Endodermal cell (in vitro differentiated cells): ENCODE results near the gene CFAP69. TPM values are rescaled to one million over a fixed set of nuclear protein-coding genes. Genes with fewer than 3 reads are reported as not detected.
A peak's percentile ranks its signal among the peaks of the same experiment; 100 is the strongest.

Experiments used
- DNase-seq: peaks from one replicate; pipeline ENCODE4 v3.0.0-alpha.2; 2017
- H3K27ac ChIP-seq: 2 replicates; pipeline ENCODE4 v1.5.1; 2013; ENCODE audit warnings: mild to moderate bottlenecking, low read depth, low read length, moderate library complexity
- H3K27me3 ChIP-seq: 2 replicates; pipeline ENCODE4 v1.6.1; 2013; ENCODE audit warnings: mild to moderate bottlenecking, low read length, moderate library complexity; ENCODE audit not compliant: insufficient read depth, control insufficient read depth, poor library complexity, severe bottlenecking
- H3K36me3 ChIP-seq: 2 replicates; pipeline ENCODE4 v1.7.0; 2013; ENCODE audit warnings: mild to moderate bottlenecking, low read length, moderate library complexity; ENCODE audit not compliant: control insufficient read depth, insufficient read depth
- H3K4me1 ChIP-seq: one replicate; pipeline ENCODE4 v1.7.0; 2013; ENCODE audit warnings: low read length; ENCODE audit not compliant: control insufficient read depth, insufficient read depth
- H3K4me3 ChIP-seq: 2 replicates; pipeline ENCODE4 v1.5.1; 2013; ENCODE audit warnings: mild to moderate bottlenecking, low read length, moderate library complexity
- H3K9ac ChIP-seq: 2 replicates; pipeline ENCODE4 v1.6.1; 2013; ENCODE audit warnings: mild to moderate bottlenecking, low read length, moderate library complexity; ENCODE audit not compliant: poor library complexity, severe bottlenecking; ENCODE audit errors: extremely low read depth
- H3K9me3 ChIP-seq: 2 replicates; pipeline ENCODE4 v1.6.1; 2013; ENCODE audit warnings: mild to moderate bottlenecking, low read length, moderate library complexity; ENCODE audit not compliant: control insufficient read depth
- H3K27ac Mint-ChIP-seq: 2 replicates; pipeline ENCODE4 v1.8.0; 2020; ENCODE audit warnings: mixed read lengths
- H3K27me3 Mint-ChIP-seq: 2 replicates; pipeline ENCODE4 v1.8.0; 2021; ENCODE audit warnings: mild to moderate bottlenecking, mixed read lengths; ENCODE audit not compliant: insufficient read depth
- H3K36me3 Mint-ChIP-seq: 2 replicates; pipeline ENCODE4 v1.8.0; 2020; ENCODE audit warnings: low read depth, mixed read lengths
- H3K4me1 Mint-ChIP-seq: 2 replicates; pipeline ENCODE4 v1.8.0; 2020; ENCODE audit warnings: mixed read lengths
- H3K4me3 Mint-ChIP-seq: 2 replicates; pipeline ENCODE4 v1.8.0; 2020; ENCODE audit warnings: mild to moderate bottlenecking, moderate library complexity, mixed read lengths
- H3K9me3 Mint-ChIP-seq: 2 replicates; pipeline ENCODE4 v1.8.0; 2020; ENCODE audit warnings: mild to moderate bottlenecking, mixed read lengths
- CTCF ChIP-seq: fragments of 200-600 bp; sonication (generic); conservative IDR thresholded peaks from 2 replicates; pipeline ENCODE4 v1.5.0; 2021; ENCODE audit warnings: antibody characterized with exemption, mild to moderate bottlenecking
- WGBS, 2 experiments: methylation state at CpG; one replicate each; pipeline versions ENCODE4 v1.1.5 to v1.1.7; 2013; ENCODE audit warnings: missing lambda C conversion rate in 2 of 2, mixed read lengths in 1 of 2; ENCODE audit not compliant: insufficient coverage in 1 of 2, insufficient read length in 1 of 2; 5-methylcytosine and 5-hydroxymethylcytosine counted together
- total RNA-seq, 2 donors: library from RNA; stranded (reverse); fragmentation: NEBNext Ultra II Directional in 1 of 2; extraction: Animal tissue kit (Norgen Biotek cat#: 25700) in 1 of 2; gene quantifications; 2 replicates in 1 of 2; 3 replicates in 1 of 2; pipeline ENCODE4 v1.2.1, GENCODE V29; 2021

Gene CFAP69
- total RNA-seq, 2 donors from 2014 or later, result 4.9 to 6.6 TPM

GRCh38 chr7:90288154-90288553 lies 43.2 kb downstream of the CFAP69 start:
- Mint-ChIP-seq H3K27ac (no peak overlapping the region), H3K4me3 (no peak overlapping the region), H3K27me3 (no peaks in the 10 kb centered on the region), H3K36me3 (peaks cover 8% of the 10 kb centered on the region), H3K9me3 (peaks cover 6% of the 10 kb centered on the region), H3K4me1 (no peaks in the 10 kb centered on the region)
- H3K27ac ChIP-seq, result no peak overlapping the region
- WGBS, 2 experiments, result 95% methylated on average over 2 of the region's 3 CpGs; no CpG with 5 or more reads in 1 of the 2 experiments
- DNase-seq, result no peak
- H3K36me3 ChIP-seq, result no peaks in the 10 kb centered on the region
- H3K4me1 ChIP-seq, result no peaks in the 10 kb centered on the region
- no peak for TF ChIP-seq CTCF
- no peaks in the 10 kb centered on the region for H3K27me3 ChIP-seq
- H3K4me3 ChIP-seq, result no peak overlapping the region
- H3K9ac ChIP-seq, result no peak overlapping the region
- peaks cover 14% of the 10 kb centered on the region for H3K9me3 ChIP-seq

GRCh38 chr7:90290244-90291113 lies 45.5 kb downstream of the CFAP69 start:
- DNase-seq, result no peak
- no peak overlapping the region for H3K27ac ChIP-seq
- H3K4me3 ChIP-seq, result no peak overlapping the region
- Mint-ChIP-seq H3K36me3 (peaks cover 14% of the 10 kb centered on the region), H3K9me3 (peaks cover 13% of the 10 kb centered on the region), H3K27me3 (no peaks in the 10 kb centered on the region), H3K4me1 (no peaks in the 10 kb centered on the region), H3K27ac (no peak overlapping the region), H3K4me3 (no peak overlapping the region)
- peaks cover 27% of the 10 kb centered on the region for H3K9me3 ChIP-seq
- H3K9ac ChIP-seq, result no peak overlapping the region
- 91 to 96% methylated on average over 3 of the region's 3 CpGs for WGBS, 2 experiments
- no peak for TF ChIP-seq CTCF
- no peaks in the 10 kb centered on the region for H3K27me3 ChIP-seq
- H3K36me3 ChIP-seq, result no peaks in the 10 kb centered on the region
- no peaks in the 10 kb centered on the region for H3K4me1 ChIP-seq

- Mint-ChIP-seq H3K36me3 (peaks cover 5% of the 10 kb centered on the region), H3K9me3 (peaks cover 5% of the 10 kb centered on the region), H3K4me1 (no peaks in the 10 kb centered on the region), H3K27me3 (no peaks in the 10 kb centered on the region), H3K4me3 (no peak overlapping the region), H3K27ac (no peak overlapping the region)
- WGBS, 2 experiments, result 42 to 65% methylated on average over 3 to 4 of the region's 5 CpGs
- H3K9me3 ChIP-seq, result peaks cover 11% of the 10 kb centered on the region
- no peaks in the 10 kb centered on the region for H3K36me3 ChIP-seq
- TF ChIP-seq CTCF, result peak; percentile 79
- H3K4me1 ChIP-seq, result no peaks in the 10 kb centered on the region
- H3K27ac ChIP-seq, result no peak overlapping the region
- H3K4me3 ChIP-seq, result no peak overlapping the region
- no peak overlapping the region for H3K9ac ChIP-seq
- no peaks in the 10 kb centered on the region for H3K27me3 ChIP-seq
- no peak for DNase-seq
These were observed 53.4 kb downstream of the CFAP69 start for GRCh38 chr7:90298145-90299038.
